Neural progenitor cell (in vitro differentiated cells): ENCODE data around the gene PHF2. TPM values are rescaled to one million over a fixed set of nuclear protein-coding genes. Genes with fewer than 3 reads are reported as not detected.
A peak's percentile ranks its signal among the peaks of the same experiment; 100 is the strongest.

Source experiments
- DNase-seq: peaks from one replicate; pipeline ENCODE4 v3.0.0-alpha.2; 2016; ENCODE audit warnings: low spot score
- H2AFZ ChIP-seq: fragments of 200-600 bp; sonication (generic); replicated peaks from 2 replicates; pipeline ENCODE4 v1.6.1; 2016; ENCODE audit warnings: antibody characterized with exemption
- H3F3A ChIP-seq: fragments of 200-600 bp; sonication (generic); 2 replicates; pipeline ENCODE4 v1.6.1; 2016; ENCODE audit warnings: antibody characterized with exemption, low read depth
- H3K27ac ChIP-seq: fragments of 200-600 bp; sonication (generic); 2 replicates; pipeline ENCODE4 v1.5.1; 2016; ENCODE audit warnings: mild to moderate bottlenecking
- H3K27me3 ChIP-seq: fragments of 200-600 bp; sonication (generic); 2 replicates; pipeline ENCODE4 v1.6.1; 2016; ENCODE audit warnings: mild to moderate bottlenecking, moderate library complexity
- H3K36me3 ChIP-seq: fragments of 200-600 bp; sonication (generic); 2 replicates; pipeline ENCODE4 v1.5.1; 2016
- H3K4me1 ChIP-seq: fragments of 200-600 bp; sonication (generic); 2 replicates; pipeline ENCODE4 v1.6.1; 2016; ENCODE audit warnings: mixed run types
- H3K4me2 ChIP-seq: fragments of 200-600 bp; sonication (generic); 2 replicates; pipeline ENCODE4 v1.6.1; 2016
- H3K4me3 ChIP-seq: fragments of 200-600 bp; sonication (generic); 2 replicates; pipeline ENCODE4 v1.5.1; 2016
- H3K79me2 ChIP-seq: fragments of 200-600 bp; sonication (generic); 2 replicates; pipeline ENCODE4 v1.6.1; 2016; ENCODE audit warnings: low read depth
- H3K9ac ChIP-seq: fragments of 200-600 bp; sonication (generic); 2 replicates; pipeline ENCODE4 v1.6.1; 2016
- H3K9me3 ChIP-seq: fragments of 200-600 bp; sonication (generic); 2 replicates; pipeline ENCODE4 v1.5.1; 2016; ENCODE audit warnings: low read depth
- H4K20me1 ChIP-seq: fragments of 200-600 bp; sonication (generic); 2 replicates; pipeline ENCODE4 v1.6.1; 2016; ENCODE audit warnings: low read depth
- H3K27ac Mint-ChIP-seq: 3 replicates; pipeline ENCODE4 v1.8.0; 2021; ENCODE audit warnings: mixed read lengths
- H3K27me3 Mint-ChIP-seq: 2 replicates; pipeline ENCODE4 v1.8.0; 2022; ENCODE audit warnings: low read depth, mild to moderate bottlenecking, inconsistent platforms, moderate library complexity, mixed read lengths; ENCODE audit not compliant: insufficient read depth
- H3K36me3 Mint-ChIP-seq: 3 replicates; pipeline ENCODE4 v1.8.0; 2021; ENCODE audit warnings: mixed read lengths
- H3K4me1 Mint-ChIP-seq: 3 replicates; pipeline ENCODE4 v1.8.0; 2021; ENCODE audit warnings: mixed read lengths
- H3K4me3 Mint-ChIP-seq: 3 replicates; pipeline ENCODE4 v1.8.0; 2021; ENCODE audit warnings: mild to moderate bottlenecking, moderate library complexity, mixed read lengths
- H3K9me3 Mint-ChIP-seq: 3 replicates; pipeline ENCODE4 v1.8.0; 2020; ENCODE audit warnings: mixed read lengths
- EZH2 ChIP-seq: fragments of 200-600 bp; sonication (generic); IDR thresholded peaks from 2 replicates; pipeline ENCODE4 v1.6.1; 2017; ENCODE audit warnings: antibody characterized with exemption, mild to moderate bottlenecking, moderate library complexity
- EZH2phosphoT487 ChIP-seq: fragments of 200-600 bp; sonication (generic); IDR thresholded peaks from 2 replicates; pipeline ENCODE4 v1.6.1; 2017; ENCODE audit warnings: antibody characterized with exemption
- total RNA-seq: library from RNA; depleted of rRNA; stranded (reverse); fragments of >200 nt; gene quantifications from 2 replicates; pipeline ENCODE4 v1.2.3, GENCODE V29; 2015; ENCODE audit warnings: low replicate concordance
- TF ChIP-seq, protein P1 (sequence below): fragments of 200-600 bp; sonication (generic); IDR thresholded peaks from 2 replicates; pipeline ENCODE4 v1.5.1; 2017; ENCODE audit warnings: antibody characterized with exemption, mild to moderate bottlenecking

Gene PHF2
- total RNA-seq, 1 donor from 2014 or later, result 17.6 TPM

DNA sequence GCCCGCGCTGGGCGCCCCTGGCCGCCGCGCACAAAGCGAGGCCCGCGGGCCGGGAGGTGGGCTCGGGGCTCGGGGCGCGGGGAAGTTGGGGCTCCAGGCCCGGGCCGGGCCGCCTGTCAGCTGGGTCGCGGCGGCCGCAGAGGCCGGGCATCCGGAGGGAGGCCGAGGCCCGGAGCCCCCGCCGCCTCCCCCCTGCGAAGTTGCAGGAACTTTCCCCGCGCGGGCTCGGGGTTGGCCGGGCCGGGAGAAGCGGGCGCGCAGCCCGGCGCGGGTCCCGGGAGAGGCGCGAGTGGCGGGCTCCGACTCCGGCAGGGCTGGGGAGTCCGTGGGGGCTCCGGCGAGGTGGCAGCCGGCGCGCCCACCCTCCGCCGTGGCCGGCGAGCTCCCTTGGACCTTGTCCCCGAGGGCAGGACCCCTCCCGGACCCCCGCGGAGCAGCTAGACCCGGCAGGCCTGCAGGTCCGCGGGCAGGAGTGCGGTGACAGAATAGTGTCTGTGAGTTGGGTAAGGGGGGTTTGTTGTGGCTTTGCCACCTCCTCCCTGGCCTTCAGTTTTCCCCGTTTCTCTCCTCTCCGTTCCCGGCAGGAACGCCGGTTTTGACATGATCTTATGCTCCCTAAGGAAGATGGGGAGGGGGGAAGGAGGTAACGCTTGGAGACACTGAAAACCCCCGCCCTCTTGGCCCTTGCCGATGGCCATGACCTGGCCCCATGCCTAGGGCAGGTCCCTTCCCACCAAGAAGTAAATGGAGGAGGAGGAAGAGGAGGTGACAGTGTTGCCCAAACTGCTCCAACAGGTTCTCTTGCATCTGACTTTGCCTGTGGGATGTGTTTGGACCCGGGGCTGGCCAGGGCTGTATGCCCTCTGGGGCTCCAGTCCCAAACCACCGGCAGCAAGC lies 942 bp downstream of the PHF2 start:
- DNase-seq, result peak; percentile 38
- Histone ChIP-seq H3K4me1 (peaks cover 15% of the 10 kb centered on the region), H3K27me3 (peaks cover 9% of the 10 kb centered on the region), H3K79me2 (peaks cover 61% of the 10 kb centered on the region), H4K20me1 (peaks cover 44% of the 10 kb centered on the region), H3K4me2 (peak overlapping the region; percentile 77), H3F3A (no peaks in the 10 kb centered on the region), H3K27ac (no peak overlapping the region), H3K9ac (peak overlapping the region; percentile 45), H3K4me3 (peak overlapping the region; percentile 83), H2AFZ (peak overlapping the region; percentile 42), H3K9me3 (no peaks in the 10 kb centered on the region), H3K36me3 (no peaks in the 10 kb centered on the region)
- Mint-ChIP-seq H3K36me3 (peaks cover 5% of the 10 kb centered on the region), H3K4me3 (peak overlapping the region; percentile 93), H3K27me3 (peaks cover 13% of the 10 kb centered on the region), H3K4me1 (peaks cover 41% of the 10 kb centered on the region), H3K27ac (peak overlapping the region; percentile 93), H3K9me3 (no peaks in the 10 kb centered on the region)
- TF ChIP-seq EZH2 (peak; percentile 45), EZH2phosphoT487 (no peak)
- TF ChIP-seq, protein P1, sequence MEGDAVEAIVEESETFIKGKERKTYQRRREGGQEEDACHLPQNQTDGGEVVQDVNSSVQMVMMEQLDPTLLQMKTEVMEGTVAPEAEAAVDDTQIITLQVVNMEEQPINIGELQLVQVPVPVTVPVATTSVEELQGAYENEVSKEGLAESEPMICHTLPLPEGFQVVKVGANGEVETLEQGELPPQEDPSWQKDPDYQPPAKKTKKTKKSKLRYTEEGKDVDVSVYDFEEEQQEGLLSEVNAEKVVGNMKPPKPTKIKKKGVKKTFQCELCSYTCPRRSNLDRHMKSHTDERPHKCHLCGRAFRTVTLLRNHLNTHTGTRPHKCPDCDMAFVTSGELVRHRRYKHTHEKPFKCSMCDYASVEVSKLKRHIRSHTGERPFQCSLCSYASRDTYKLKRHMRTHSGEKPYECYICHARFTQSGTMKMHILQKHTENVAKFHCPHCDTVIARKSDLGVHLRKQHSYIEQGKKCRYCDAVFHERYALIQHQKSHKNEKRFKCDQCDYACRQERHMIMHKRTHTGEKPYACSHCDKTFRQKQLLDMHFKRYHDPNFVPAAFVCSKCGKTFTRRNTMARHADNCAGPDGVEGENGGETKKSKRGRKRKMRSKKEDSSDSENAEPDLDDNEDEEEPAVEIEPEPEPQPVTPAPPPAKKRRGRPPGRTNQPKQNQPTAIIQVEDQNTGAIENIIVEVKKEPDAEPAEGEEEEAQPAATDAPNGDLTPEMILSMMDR, result no peak

- Histone ChIP-seq H3K36me3 (no peaks in the 10 kb centered on the region), H3K27ac (no peak overlapping the region), H3K9ac (no peak overlapping the region), H3K4me2 (peak overlapping the region; percentile 77), H4K20me1 (peaks cover 47% of the 10 kb centered on the region), H3K79me2 (peaks cover 69% of the 10 kb centered on the region), H3K4me1 (peaks cover 15% of the 10 kb centered on the region), H2AFZ (no peak overlapping the region), H3F3A (no peaks in the 10 kb centered on the region), H3K9me3 (no peaks in the 10 kb centered on the region), H3K27me3 (peaks cover 9% of the 10 kb centered on the region), H3K4me3 (peak overlapping the region; percentile 83)
- Mint-ChIP-seq H3K4me1 (peaks cover 41% of the 10 kb centered on the region), H3K27me3 (peaks cover 16% of the 10 kb centered on the region), H3K4me3 (peak overlapping the region; percentile 93), H3K27ac (peak overlapping the region; percentile 93), H3K9me3 (peaks cover 8% of the 10 kb centered on the region), H3K36me3 (peaks cover 11% of the 10 kb centered on the region)
- TF ChIP-seq, protein P1, result no peak
- TF ChIP-seq EZH2 (no peak), EZH2phosphoT487 (no peak)
- DNase-seq, result no peak
Observed at GRCh38 chr9:93577975-93578682, 1.7 kb downstream of the PHF2 start.

DNA sequence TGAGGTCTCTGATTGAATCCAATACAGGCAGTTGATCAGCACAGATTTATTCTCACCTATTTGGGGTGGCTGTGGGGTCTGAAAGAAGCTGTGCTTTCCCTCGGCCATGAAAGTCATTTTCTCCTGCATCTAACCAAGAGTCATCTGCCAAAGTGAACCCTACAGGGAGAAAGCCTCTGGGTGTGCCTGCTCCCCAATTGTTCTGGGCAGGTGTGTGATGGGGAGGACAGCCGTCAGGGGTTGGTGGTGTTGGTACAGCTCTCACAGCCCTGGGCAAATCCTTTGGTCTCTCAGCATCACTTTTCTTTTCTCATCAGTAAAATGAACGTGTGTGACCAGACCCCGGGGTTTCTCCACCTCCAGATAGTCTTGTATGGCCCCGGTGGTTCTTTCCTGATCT lies 2.5 kb downstream of the PHF2 start:
- Mint-ChIP-seq H3K27ac (no peak overlapping the region), H3K4me1 (peaks cover 41% of the 10 kb centered on the region), H3K27me3 (peaks cover 16% of the 10 kb centered on the region), H3K4me3 (peak overlapping the region; percentile 93), H3K36me3 (peaks cover 10% of the 10 kb centered on the region), H3K9me3 (peaks cover 11% of the 10 kb centered on the region)
- peaks cover 76% of the 10 kb centered on the region for H3K79me2 ChIP-seq
- peaks cover 47% of the 10 kb centered on the region for H4K20me1 ChIP-seq
- H3K36me3 ChIP-seq, result no peaks in the 10 kb centered on the region
- no peak for DNase-seq
- TF ChIP-seq EZH2 (no peak), EZH2phosphoT487 (no peak)
- TF ChIP-seq, protein P1, result no peak
- no peak overlapping the region for H3K27ac ChIP-seq
- peaks cover 9% of the 10 kb centered on the region for H3K27me3 ChIP-seq
- H3K4me3 ChIP-seq, result no peak overlapping the region
- H3F3A ChIP-seq, result no peaks in the 10 kb centered on the region
- peaks cover 15% of the 10 kb centered on the region for H3K4me1 ChIP-seq
- no peak overlapping the region for H3K9ac ChIP-seq
- no peaks in the 10 kb centered on the region for H3K9me3 ChIP-seq
- H3K4me2 ChIP-seq, result no peak overlapping the region
- no peak overlapping the region for H2AFZ ChIP-seq
